K562 (cell line): ENCODE data around the gene ESPN. TPM values are rescaled to one million over a fixed set of nuclear protein-coding genes. Genes with fewer than 3 reads are reported as not detected.
"Not testable (repeated sequence)": the region's sequence is repeated elsewhere in the genome, so short reads cannot be mapped to it uniquely, and the experiment has no call there.

Experiments used
- ATAC-seq: fragments of 200-7000 bp; cut with Tn5 transposase; 3 replicates; pipeline ENCODE4 v1.9.1; 2020; ENCODE audit warnings: moderate library complexity
- BruUV-seq: library from RNA; stranded (reverse); fragments of 400-500 nt; replicated peaks from 2 replicates; lab custom pipeline; 2021; lab: Mats Ljungman, UMichigan
- CTCF ChIA-PET: fragments of 300-600 bp; formaldehyde crosslinking; extraction: SDS; loops from one replicate; lab custom pipeline; 2021; ENCODE audit warnings: low intra/inter-chr PET ratio; lab: Yijun Ruan, JAX
- POLR2A ChIA-PET: fragments of 300-600, 350-650 bp; sonication (Branson Sonifier 250); formaldehyde crosslinking; extraction: SDS; loops from one replicate; lab custom pipeline; 2021; ENCODE audit warnings: antibody characterized with exemption, inconsistent platforms; lab: Yijun Ruan, JAX
- DNase-seq, 4 experiments: peaks; one replicate each; pipeline versions ENCODE4 v3.0.0 to v3.0.0-alpha.2; 2011 to 2018; ENCODE audit warnings: low spot score in 3 of 4, mixed read lengths in 3 of 4; ENCODE audit errors: extremely low read depth in 1 of 4
- FAIRE-seq: peaks from 2 replicates; lab custom pipeline; 2011; peaks lifted over from hg19 to GRCh38; lab: Jason Lieb, UNC
- H2AFZ ChIP-seq: 2 replicates; pipeline ENCODE4 v1.6.0; 2011; ENCODE audit warnings: low read depth, low read length, control low read depth, inconsistent platforms
- H3K27ac ChIP-seq: fragments of 200-600 bp; 3 replicates; pipeline ENCODE4 v1.8.0; 2011; ENCODE audit warnings: low read depth, mild to moderate bottlenecking, control low read depth, inconsistent platforms, low read length, moderate library complexity, mixed read lengths; ENCODE audit errors: extremely low read depth
- H3K27me3 ChIP-seq, 2 experiments: fragments of 300-600 bp in 1 of 2; 2 replicates in 1 of 2; 3 replicates in 1 of 2; pipeline versions ENCODE4 v1.6.0 to v1.8.0; 2011; ENCODE audit warnings: inconsistent platforms in 2 of 2, low read length in 2 of 2, mild to moderate bottlenecking in 1 of 2, mixed read lengths in 1 of 2, moderate library complexity in 1 of 2; ENCODE audit not compliant: control insufficient read depth in 2 of 2, insufficient read depth in 2 of 2
- H3K36me3 ChIP-seq: fragments of 300-600 bp; 3 replicates; pipeline ENCODE4 v1.8.0; 2011; ENCODE audit warnings: mild to moderate bottlenecking, low read length, inconsistent platforms; ENCODE audit not compliant: control insufficient read depth, insufficient read depth
- H3K4me1 ChIP-seq, 2 experiments: fragments of 200-600 bp in 1 of 2; replicated peaks in 1 of 2; 2 replicates in 1 of 2; 3 replicates in 1 of 2; pipeline versions ENCODE4 v1.5.1 to v1.8.0; 2011; ENCODE audit warnings: inconsistent platforms in 2 of 2, low read length in 2 of 2, mild to moderate bottlenecking in 1 of 2, mixed read lengths in 1 of 2, moderate library complexity in 1 of 2; ENCODE audit not compliant: control insufficient read depth in 2 of 2, insufficient read depth in 2 of 2
- H3K4me2 ChIP-seq: 2 replicates; pipeline ENCODE4 v1.6.1; 2011; ENCODE audit warnings: low read length, control low read depth, inconsistent platforms, mixed read lengths; ENCODE audit not compliant: insufficient read depth
- H3K4me3 ChIP-seq: fragments of 200-600 bp; sonication (generic), shearing (Covaris generic); 2 replicates; pipeline ENCODE4 v1.5.1; 2016; ENCODE audit warnings: control low read depth, inconsistent platforms
- H3K79me2 ChIP-seq: fragments of 200-600 bp; 3 replicates; pipeline ENCODE4 v1.8.0; 2011; ENCODE audit warnings: low read length, inconsistent platforms; ENCODE audit not compliant: control insufficient read depth, insufficient read depth
- H3K9ac ChIP-seq, 2 experiments: 2 replicates each; pipeline versions ENCODE4 v1.6.0 to v1.6.1; 2011; ENCODE audit warnings: low read depth in 2 of 2, low read length in 2 of 2, control low read depth in 1 of 2, inconsistent platforms in 1 of 2, mild to moderate bottlenecking in 1 of 2, mixed read lengths in 1 of 2; ENCODE audit not compliant: insufficient read depth in 1 of 2
- H3K9me1 ChIP-seq: one replicate; pipeline ENCODE4 v1.6.0; 2011; ENCODE audit warnings: inconsistent platforms, mild to moderate bottlenecking, low read length, moderate library complexity; ENCODE audit not compliant: control insufficient read depth, insufficient read depth
- H3K9me3 ChIP-seq: replicated peaks from 2 replicates; pipeline ENCODE4 v1.5.1; 2011; ENCODE audit warnings: low read depth, low read length, inconsistent platforms; ENCODE audit not compliant: control insufficient read depth, insufficient read depth
- H4K20me1 ChIP-seq: replicated peaks from 2 replicates; pipeline ENCODE4 v1.6.1; 2011; ENCODE audit warnings: low read length, inconsistent platforms, mixed read lengths; ENCODE audit not compliant: control insufficient read depth, insufficient read depth
- ZNF445 ChIP-seq: fragments of 250-450 bp; sonication (Bioruptor Pico); IDR thresholded peaks from 2 replicates; pipeline ENCODE4 v1.4.0; 2020; ENCODE audit warnings: low read depth, mild to moderate bottlenecking, moderate library complexity
- WGBS: fragments of 100-300 bp; shearing (Covaris generic); methylation state at CpG from one replicate; pipeline ENCODE4 v1.1.6; 2016; ENCODE audit warnings: low coverage, mixed read lengths; ENCODE audit not compliant: insufficient coverage; ENCODE audit errors: missing lambda C conversion rate; 5-methylcytosine and 5-hydroxymethylcytosine counted together
- in situ Hi-C: fragments of 300-500 bp; cut with MboI; formaldehyde crosslinking; loops from 4 replicates; pipeline ENCODE4 v1.15.0; 2018; ENCODE audit warnings: inconsistent platforms, mixed read lengths
- intact Hi-C: fragments of 100-400 bp; cut with micrococcal nuclease; formaldehyde crosslinking; loops from 2 replicates; pipeline ENCODE4 v1.14.2; 2022
- polyA plus RNA-seq, 8 experiments: library from polyadenylated mRNA; depleted of rRNA in 4 of 8; stranded (reverse) in 5 of 8; unstranded in 3 of 8; fragments of >200 nt; fragmentation: Nextera tagmentation in 2 of 8; fragmentation: Illumina TruSeq in 1 of 8; extraction: Ambion mirVana in 2 of 8; extraction: Trizol in 1 of 8; gene quantifications; 2 replicates each; pipeline versions ENCODE4 v1.2.1 to v1.2.3, GENCODE V29; 2011 to 2014; ENCODE audit warnings: inconsistent platforms in 1 of 8, missing spikeins in 1 of 8
- total RNA-seq, 7 experiments: library from RNA; depleted of rRNA in 6 of 7; stranded (reverse); fragments of >200 nt in 6 of 7; fragmentation: Illumina TruSeq in 2 of 7; extraction: Trizol in 2 of 7; gene quantifications; 2 replicates each; pipeline versions ENCODE4 v1.2.1 to v1.2.3, GENCODE V29; 2011 to 2021; ENCODE audit warnings: low replicate concordance in 1 of 7
- TF ChIP-seq, protein P1 (sequence below): sonication (generic); formaldehyde crosslinking; IDR thresholded peaks from 2 replicates; pipeline ENCODE4 v1.8.1; 2023; ENCODE audit warnings: mild to moderate bottlenecking, missing genetic modification reagents
- TF ChIP-seq, protein P2 (sequence below), 2 experiments: fragments of 450-650 bp; formaldehyde crosslinking in 1 of 2; IDR thresholded peaks; 2 replicates each; pipeline versions ENCODE4 v1.4.0 to v1.6.1; 2014 to 2020; ENCODE audit warnings: mild to moderate bottlenecking in 2 of 2, borderline replicate concordance in 1 of 2, low read depth in 1 of 2

Gene ESPN
- total and polyA plus RNA-seq, 9 of the 15 experiments (the other 6 are each of a cell fraction or from before 2014, with no cell fraction given), result 0.07 to 1.2 (median 0.45) TPM; not detected in 3

DNA sequence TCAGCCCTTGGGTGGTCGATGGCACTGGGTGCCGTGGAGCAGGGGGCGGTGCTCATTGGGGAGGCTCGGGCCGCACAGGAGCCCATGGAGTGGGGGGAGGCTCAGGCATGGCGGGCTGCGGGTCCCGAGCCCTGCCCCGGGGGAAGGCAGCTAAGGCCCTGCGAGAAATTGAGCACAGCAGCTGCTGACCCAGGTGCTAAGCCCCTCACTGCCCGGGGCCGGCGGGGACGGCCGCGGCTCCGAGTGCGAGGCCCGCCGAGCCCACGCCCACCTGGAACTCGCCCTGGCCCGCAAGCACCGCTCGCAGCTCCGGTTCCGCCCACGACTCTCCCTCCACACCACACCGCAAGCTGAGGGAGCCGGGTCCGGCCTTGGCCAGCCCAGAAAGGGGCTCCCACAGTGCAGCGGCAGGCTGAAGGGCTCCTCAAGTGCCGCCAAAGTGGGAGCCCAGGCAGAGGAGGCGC, 28.8 kb upstream of the ESPN start:
- H3K27ac ChIP-seq, H4K20me1 ChIP-seq, H2AFZ ChIP-seq, H3K36me3 ChIP-seq, H3K9me1 ChIP-seq, in situ Hi-C loops, DNase-seq, H3K27me3 ChIP-seq, FAIRE-seq, H3K9ac ChIP-seq, H3K4me3 ChIP-seq, ATAC-seq, intact Hi-C loops, BruUV-seq, H3K9me3 ChIP-seq, H3K4me2 ChIP-seq: not testable (repeated sequence)
- Histone ChIP-seq H3K79me2 (peaks cover 20% of the 10 kb centered on the region), H3K4me1 (peaks cover 13 to 23% of the 10 kb centered on the region in 2 experiments)
- TF ChIP-seq, protein P1, sequence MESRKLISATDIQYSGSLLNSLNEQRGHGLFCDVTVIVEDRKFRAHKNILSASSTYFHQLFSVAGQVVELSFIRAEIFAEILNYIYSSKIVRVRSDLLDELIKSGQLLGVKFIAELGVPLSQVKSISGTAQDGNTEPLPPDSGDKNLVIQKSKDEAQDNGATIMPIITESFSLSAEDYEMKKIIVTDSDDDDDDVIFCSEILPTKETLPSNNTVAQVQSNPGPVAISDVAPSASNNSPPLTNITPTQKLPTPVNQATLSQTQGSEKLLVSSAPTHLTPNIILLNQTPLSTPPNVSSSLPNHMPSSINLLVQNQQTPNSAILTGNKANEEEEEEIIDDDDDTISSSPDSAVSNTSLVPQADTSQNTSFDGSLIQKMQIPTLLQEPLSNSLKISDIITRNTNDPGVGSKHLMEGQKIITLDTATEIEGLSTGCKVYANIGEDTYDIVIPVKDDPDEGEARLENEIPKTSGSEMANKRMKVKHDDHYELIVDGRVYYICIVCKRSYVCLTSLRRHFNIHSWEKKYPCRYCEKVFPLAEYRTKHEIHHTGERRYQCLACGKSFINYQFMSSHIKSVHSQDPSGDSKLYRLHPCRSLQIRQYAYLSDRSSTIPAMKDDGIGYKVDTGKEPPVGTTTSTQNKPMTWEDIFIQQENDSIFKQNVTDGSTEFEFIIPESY (CRISPR knock-in tag), result 0 out of 2 replicates have a peak, but pooled peaks have one; percentile 60
- ChIA-PET POLR2A (interaction anchor here (3.6 kb wide), 1 partner anchor 28 kb away, joined by 15 read pairs; no protein-coding TSS in a partner anchor), CTCF (interaction anchor here (1.6 kb wide), 1 partner anchor 47 kb away, joined by 6 read pairs; no protein-coding TSS in a partner anchor)
- 96% methylated on average over 19 of the region's 34 CpGs for WGBS

DNA sequence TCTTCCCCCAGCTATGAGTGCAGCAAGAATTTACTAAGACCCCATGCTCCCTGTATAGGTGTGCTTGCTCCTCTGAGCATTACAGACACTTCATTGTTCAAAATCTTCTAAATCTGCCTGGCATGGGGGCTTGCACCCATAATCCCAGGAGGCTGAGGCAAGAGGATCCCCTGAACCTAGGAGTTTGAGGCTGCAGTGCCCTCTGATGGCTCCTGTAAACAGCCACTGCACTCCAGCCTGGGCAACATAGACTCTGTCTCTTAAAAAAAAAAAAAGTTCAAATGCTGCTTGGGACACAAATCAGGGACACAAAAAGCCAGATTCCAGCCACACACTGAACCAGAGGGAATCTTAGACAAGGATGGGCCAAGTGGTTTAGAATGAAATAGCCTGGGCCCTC, 27.6 kb upstream of the ESPN start:
- H3K9me1 ChIP-seq, result no peaks in the 10 kb centered on the region
- CTCF ChIA-PET, result interaction anchor here (0.6 to 1.6 kb wide), 3 partner anchors 34 to 49 kb away, joined by 3 to 6 read pairs (median 4); no protein-coding TSS in a partner anchor
- no peaks in the 10 kb centered on the region; a peak in 2 of 5 replicates for H3K27me3 ChIP-seq
- no peak for ATAC-seq
- H3K27ac ChIP-seq, result no peak overlapping the region
- BruUV-seq, result no TSS peak
- no peak overlapping the region for H3K4me2 ChIP-seq
- POLR2A ChIA-PET, result interaction anchor here (1.0 kb wide), 1 partner anchor 157 kb away, joined by 3 read pairs; the partner anchor contains the start of gene NOL9
- peaks cover 6% of the 10 kb centered on the region for H4K20me1 ChIP-seq
- no peaks in the 10 kb centered on the region for H3K9me3 ChIP-seq
- intact Hi-C loops (no loop called here), in situ Hi-C loops (no loop called here)
- H3K4me1 ChIP-seq, result peaks cover 11 to 23% of the 10 kb centered on the region in 2 experiments
- FAIRE-seq, result no peak
- no peak overlapping the region for H3K4me3 ChIP-seq
- H3K79me2 ChIP-seq, result peaks cover 14% of the 10 kb centered on the region
- no peaks in the 10 kb centered on the region for H3K36me3 ChIP-seq
- H3K9ac ChIP-seq, result no peak overlapping the region
- no peak overlapping the region for H2AFZ ChIP-seq
- no peak for DNase-seq
- TF ChIP-seq, protein P2, sequence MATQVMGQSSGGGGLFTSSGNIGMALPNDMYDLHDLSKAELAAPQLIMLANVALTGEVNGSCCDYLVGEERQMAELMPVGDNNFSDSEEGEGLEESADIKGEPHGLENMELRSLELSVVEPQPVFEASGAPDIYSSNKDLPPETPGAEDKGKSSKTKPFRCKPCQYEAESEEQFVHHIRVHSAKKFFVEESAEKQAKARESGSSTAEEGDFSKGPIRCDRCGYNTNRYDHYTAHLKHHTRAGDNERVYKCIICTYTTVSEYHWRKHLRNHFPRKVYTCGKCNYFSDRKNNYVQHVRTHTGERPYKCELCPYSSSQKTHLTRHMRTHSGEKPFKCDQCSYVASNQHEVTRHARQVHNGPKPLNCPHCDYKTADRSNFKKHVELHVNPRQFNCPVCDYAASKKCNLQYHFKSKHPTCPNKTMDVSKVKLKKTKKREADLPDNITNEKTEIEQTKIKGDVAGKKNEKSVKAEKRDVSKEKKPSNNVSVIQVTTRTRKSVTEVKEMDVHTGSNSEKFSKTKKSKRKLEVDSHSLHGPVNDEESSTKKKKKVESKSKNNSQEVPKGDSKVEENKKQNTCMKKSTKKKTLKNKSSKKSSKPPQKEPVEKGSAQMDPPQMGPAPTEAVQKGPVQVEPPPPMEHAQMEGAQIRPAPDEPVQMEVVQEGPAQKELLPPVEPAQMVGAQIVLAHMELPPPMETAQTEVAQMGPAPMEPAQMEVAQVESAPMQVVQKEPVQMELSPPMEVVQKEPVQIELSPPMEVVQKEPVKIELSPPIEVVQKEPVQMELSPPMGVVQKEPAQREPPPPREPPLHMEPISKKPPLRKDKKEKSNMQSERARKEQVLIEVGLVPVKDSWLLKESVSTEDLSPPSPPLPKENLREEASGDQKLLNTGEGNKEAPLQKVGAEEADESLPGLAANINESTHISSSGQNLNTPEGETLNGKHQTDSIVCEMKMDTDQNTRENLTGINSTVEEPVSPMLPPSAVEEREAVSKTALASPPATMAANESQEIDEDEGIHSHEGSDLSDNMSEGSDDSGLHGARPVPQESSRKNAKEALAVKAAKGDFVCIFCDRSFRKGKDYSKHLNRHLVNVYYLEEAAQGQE (IDR thresholded peaks at IDR 0.05; ENCODE audit: borderline replicate concordance), result peak; percentile 35; the same call in 1 of the 2 replicates
- TF ChIP-seq, protein P2 (CRISPR knock-in tag; IDR thresholded peaks at IDR 0.05; ENCODE audit: low read depth), result no peak
- no peak for TF ChIP-seq ZNF445
